Measurements from ENCODE around the gene ABLIM2.

Gene ABLIM2

DNA sequence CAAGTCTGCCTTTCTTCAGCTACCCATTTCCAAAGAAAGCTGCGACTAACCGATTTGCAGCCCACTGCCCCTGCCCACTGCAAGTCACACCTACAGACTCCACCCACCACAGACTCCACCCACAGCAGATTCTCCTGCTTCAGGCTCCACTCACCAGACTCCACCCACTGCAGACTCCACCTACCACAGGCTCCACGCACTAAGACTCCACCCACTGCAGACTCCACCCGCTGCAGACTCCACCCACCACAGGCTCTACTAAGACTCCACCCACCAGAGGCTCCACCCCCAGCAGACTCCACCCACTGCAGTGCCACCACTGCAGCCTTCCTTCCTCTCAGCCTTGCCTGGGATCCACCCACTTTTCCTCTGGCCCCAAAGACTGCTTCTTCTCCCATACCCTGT is 41.3 kb downstream of the ABLIM2 start:
- peak; percentile 18 for DNase-seq

GRCh38 chr4:8115916-8116315 is 42.7 kb downstream of the ABLIM2 start:
- no peak for DNase-seq

- DNase-seq, result no peak
Observed at GRCh38 chr4:8115203-8115520, 43.5 kb downstream of the ABLIM2 start.

- no peak for DNase-seq
Observed at GRCh38 chr4:8114456-8115202, 44.0 kb downstream of the ABLIM2 start.

GRCh38 chr4:8113611-8114377 is 44.8 kb downstream of the ABLIM2 start:
- DNase-seq, result no peak

- DNase-seq, result no peak
Observed at GRCh38 chr4:8112672-8113071, 45.9 kb downstream of the ABLIM2 start.

GRCh38 chr4:8112036-8112576 is 46.5 kb downstream of the ABLIM2 start:
- no peak for DNase-seq

GRCh38 chr4:8110071-8110986 is 48.3 kb downstream of the ABLIM2 start:
- no peak for DNase-seq

- no peak for DNase-seq
Observed at GRCh38 chr4:8109406-8110065, 49.1 kb downstream of the ABLIM2 start.

- no peak for DNase-seq
Observed at GRCh38 chr4:8108991-8109390, 49.6 kb downstream of the ABLIM2 start.

GRCh38 chr4:8108261-8108660 is 50.4 kb downstream of the ABLIM2 start:
- no peak for DNase-seq

DNA sequence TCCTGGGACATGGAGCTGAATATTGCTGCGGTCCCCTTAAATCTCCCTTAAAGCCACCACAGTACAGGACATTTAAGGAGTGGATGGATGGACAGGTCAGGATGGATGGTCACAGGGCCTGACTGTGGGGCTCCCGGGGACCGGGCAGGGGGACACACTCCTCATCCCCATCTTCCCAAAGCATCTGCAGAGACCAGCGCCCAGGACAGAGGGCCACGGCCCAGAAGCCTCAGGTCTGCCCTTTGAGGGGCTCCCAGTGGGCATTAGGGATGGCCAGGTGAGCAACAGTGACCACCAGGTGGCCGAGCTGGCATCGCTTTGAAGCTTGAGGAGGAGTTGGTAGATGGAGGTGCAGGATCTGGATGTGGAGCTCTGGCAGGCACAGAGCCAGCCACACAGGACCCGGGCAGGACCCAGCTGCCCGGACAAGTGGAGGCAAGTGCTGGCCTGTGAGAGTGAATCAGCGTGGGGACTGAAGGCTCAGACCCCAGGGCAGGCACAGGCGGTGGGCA is 51.4 kb downstream of the ABLIM2 start:
- DNase-seq, result no peak

GRCh38 chr4:8106451-8107025 is 52.1 kb downstream of the ABLIM2 start:
- no peak for DNase-seq

DNA sequence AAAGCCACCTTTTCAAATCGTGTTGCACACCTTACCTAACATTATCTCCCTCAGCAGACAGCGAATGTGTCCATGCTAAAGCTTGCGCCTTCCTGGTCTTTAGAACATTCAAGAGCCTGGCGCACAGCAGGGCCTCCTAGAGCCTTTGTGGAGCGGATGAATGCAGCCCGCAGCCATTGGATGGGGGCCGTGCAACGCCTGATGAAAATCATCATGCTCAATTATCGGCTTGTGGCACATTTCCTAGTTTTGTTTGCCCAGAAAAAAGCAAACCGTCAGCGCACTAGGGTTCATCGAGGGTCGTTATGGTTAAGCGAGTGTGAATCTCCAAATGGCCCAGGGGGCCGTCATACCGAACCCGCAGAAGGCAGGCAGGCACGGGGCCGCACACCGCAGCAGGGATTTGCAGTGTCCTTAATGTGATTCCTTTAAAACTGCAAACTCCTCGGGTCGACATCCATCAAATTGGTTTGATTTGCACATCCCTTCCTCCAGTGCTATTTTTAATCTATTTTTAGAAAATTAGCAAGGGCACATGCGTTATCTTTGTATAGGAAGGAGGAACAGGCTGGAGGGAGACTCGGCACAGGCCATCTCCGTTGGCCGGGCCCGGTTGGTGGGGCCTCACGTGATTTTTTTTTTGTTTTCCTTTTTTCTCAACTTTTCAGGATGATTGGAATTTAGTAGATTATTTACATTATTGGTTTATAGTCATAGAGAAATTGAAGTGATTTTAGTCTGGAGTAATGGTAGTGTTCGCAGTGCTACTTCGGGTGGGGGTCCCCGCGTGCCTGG is 53.1 kb downstream of the ABLIM2 start:
- DNase-seq, result no peak

DNA sequence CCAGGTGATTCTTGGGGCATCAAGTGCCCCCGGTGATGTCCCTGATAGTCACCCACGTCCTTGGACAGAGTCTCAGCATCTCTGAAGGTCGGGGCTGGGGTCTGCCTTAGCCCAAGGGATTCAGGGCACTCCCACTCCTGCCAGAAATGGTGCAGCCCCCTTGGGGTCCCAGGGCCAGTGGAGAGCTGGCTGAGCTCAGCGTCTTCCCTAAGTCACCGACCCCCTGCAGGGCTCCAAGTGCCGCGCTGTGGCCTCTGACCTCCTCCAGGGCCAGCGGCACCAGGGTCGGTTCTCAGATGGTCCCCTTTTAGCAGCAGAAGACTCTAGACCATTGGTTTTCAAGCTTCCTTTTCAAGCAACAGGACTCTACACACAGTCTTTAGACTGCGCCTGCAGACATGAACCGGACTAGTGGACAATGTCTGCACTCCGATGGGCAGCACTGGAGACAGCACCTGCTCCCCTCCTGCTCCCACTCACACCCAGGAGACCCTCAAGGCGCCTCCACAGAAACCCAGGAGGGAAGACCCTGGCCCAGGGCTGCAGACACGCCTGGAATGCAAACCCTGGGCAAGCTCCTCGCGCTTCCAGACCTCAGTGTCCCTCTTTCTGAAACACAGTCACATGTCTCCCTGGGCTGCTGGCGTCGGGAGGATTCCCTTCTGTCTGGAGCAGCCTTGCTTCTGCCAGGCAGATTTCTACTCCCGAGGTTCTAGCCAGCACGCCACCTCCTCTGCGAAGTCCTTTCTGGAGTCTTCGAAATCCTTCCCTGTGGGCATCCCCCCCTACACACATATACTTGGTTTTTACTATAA is 53.9 kb downstream of the ABLIM2 start:
- DNase-seq, result no peak

- no peak for DNase-seq
Observed at GRCh38 chr4:8103421-8104390, 54.9 kb downstream of the ABLIM2 start.

DNA sequence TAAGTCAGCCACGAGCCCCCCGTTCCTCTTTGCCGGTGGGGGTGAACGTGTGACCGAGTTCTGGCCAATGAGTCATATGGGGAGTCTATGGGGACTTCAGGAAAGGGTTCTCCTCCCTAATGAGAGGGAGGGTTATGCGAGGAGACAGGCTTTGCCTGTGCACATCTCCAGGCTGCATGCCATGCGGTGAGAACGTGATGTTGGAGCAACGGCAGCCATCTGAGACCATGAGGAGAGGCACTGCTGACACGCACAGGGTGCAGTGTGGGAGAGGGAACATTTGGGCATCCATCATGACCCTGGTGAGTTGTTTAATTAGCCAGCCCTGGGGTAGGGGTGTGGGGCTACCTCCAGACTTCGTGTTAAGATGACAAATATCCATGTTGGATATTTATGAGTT is 55.8 kb downstream of the ABLIM2 start:
- no peak for DNase-seq

GRCh38 chr4:8102076-8102355 is 56.6 kb downstream of the ABLIM2 start:
- DNase-seq, result no peak

All from stimulated activated CD4-positive, alpha-beta T cell treated with anti-CD3 and anti-CD28 coated beads, Interleukin-4, amount 100 ng/mL, for 1 hour (primary cell).